Measurements from ENCODE around the gene WDR70.

DNA sequence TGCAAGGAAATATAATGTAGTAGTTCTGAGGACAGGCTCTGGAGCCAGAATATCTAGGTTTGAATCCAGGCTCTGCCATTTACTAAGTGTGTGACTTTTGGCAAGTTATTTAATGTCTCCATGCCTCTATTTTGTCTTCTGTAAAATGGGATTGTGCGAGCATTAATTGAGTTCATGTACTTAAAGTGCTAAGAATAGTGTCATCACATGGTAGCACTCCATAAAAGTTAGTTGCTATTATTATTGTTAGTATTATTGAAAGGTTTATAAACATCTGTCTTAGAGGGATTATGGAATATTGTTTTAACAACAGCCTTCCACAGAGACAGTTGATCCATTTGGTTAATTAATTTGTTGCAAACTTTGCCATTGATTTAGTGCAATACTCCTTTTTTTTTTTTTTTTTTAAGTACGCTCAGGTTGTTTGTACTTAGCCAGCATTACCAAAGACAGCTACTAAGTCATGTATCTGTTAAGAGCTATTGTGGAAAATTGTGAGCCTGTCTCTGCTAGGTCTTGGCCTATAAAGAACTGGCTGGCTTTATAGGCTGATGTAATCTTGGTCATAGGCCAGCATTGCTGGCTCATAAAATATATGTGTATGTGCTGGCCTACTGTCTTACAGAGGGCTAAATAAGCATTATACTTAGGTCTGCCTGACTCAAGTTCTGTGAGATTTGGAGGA is 174.7 kb downstream of the WDR70 start:
- TF ChIP-seq, protein P1, sequence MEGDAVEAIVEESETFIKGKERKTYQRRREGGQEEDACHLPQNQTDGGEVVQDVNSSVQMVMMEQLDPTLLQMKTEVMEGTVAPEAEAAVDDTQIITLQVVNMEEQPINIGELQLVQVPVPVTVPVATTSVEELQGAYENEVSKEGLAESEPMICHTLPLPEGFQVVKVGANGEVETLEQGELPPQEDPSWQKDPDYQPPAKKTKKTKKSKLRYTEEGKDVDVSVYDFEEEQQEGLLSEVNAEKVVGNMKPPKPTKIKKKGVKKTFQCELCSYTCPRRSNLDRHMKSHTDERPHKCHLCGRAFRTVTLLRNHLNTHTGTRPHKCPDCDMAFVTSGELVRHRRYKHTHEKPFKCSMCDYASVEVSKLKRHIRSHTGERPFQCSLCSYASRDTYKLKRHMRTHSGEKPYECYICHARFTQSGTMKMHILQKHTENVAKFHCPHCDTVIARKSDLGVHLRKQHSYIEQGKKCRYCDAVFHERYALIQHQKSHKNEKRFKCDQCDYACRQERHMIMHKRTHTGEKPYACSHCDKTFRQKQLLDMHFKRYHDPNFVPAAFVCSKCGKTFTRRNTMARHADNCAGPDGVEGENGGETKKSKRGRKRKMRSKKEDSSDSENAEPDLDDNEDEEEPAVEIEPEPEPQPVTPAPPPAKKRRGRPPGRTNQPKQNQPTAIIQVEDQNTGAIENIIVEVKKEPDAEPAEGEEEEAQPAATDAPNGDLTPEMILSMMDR (conservative IDR thresholded peaks at IDR 0.05 in 1 of 2, IDR thresholded peaks at IDR 0.05 in 1 of 2; ENCODE audit: low read depth in 1 of 2, low read length in 2 of 2): no peak
- no peak for TF ChIP-seq EZH2 (IDR thresholded peaks at IDR 0.05; ENCODE audit: low read length, missing control alignments)

All from fibroblast of lung (primary cell).